ENCODE results near the gene GIPR.
A peak's percentile ranks its signal among the peaks of the same experiment; 100 is the strongest.

Gene GIPR

GRCh38 chr19:45691516-45692186, 23.6 kb downstream of the GIPR start, which contains the start of gene SNRPD2 (continued):
- TF ChIP-seq ZNF513 (tag by site-specific recombination; IDR thresholded peaks at IDR 0.05) (no peak), ZNF518A (tag by site-specific recombination; conservative IDR thresholded peaks at IDR 0.05; ENCODE audit: low read depth) (peak; percentile 62), ZNF121 (tag by site-specific recombination; IDR thresholded peaks at IDR 0.05) (no peak), ZNF768 (tag by site-specific recombination; IDR thresholded peaks at IDR 0.05) (no peak), BCL11B (tag by site-specific recombination; IDR thresholded peaks at IDR 0.05; ENCODE audit: low read depth) (peak; percentile 59; the same call in 1 of the 2 replicates), KLF7 (tag by site-specific recombination; IDR thresholded peaks at IDR 0.05; ENCODE audit: borderline replicate concordance) (no peak; the same call in 1 of the 2 replicates), ZNF626 (tag by site-specific recombination; IDR thresholded peaks at IDR 0.05) (no peak), REPIN1 (tag by site-specific recombination; IDR thresholded peaks at IDR 0.05; ENCODE audit: low read depth) (no peak), KLF10 (tag by site-specific recombination; IDR thresholded peaks at IDR 0.05) (no peak), ZBTB17 (tag by site-specific recombination; IDR thresholded peaks at IDR 0.05) (peak; percentile 80), ZNF391 (tag by site-specific recombination; IDR thresholded peaks at IDR 0.05; ENCODE audit: borderline replicate concordance, low read depth) (peak; percentile 91; the same call in 1 of the 2 replicates), ZSCAN16 (tag by site-specific recombination; IDR thresholded peaks at IDR 0.05) (no peak), ZBTB49 (tag by site-specific recombination; IDR thresholded peaks at IDR 0.05; ENCODE audit: low read depth) (no peak), IKZF3 (tag by site-specific recombination; IDR thresholded peaks at IDR 0.05) (no peak), ZBTB26 (tag by site-specific recombination; optimal IDR thresholded peaks at IDR 0.05) (peak; percentile 27), ZFP37 (tag by site-specific recombination; IDR thresholded peaks at IDR 0.05) (peak; percentile 67; the same call in 1 of the 2 replicates), ZNF623 (tag by site-specific recombination; IDR thresholded peaks at IDR 0.05) (0 out of 2 replicates have a peak, but pooled peaks have one; percentile 7), ZNF624 (tag by site-specific recombination; IDR thresholded peaks at IDR 0.05) (no peak), ZNF76 (tag by site-specific recombination; IDR thresholded peaks at IDR 0.05; ENCODE audit: borderline replicate concordance, low read depth) (peak; percentile 56; the same call in 1 of the 2 replicates), ZNF114 (tag by site-specific recombination; IDR thresholded peaks at IDR 0.05) (no peak), ZBTB6 (tag by site-specific recombination; IDR thresholded peaks at IDR 0.05) (no peak), ZNF560 (tag by site-specific recombination; IDR thresholded peaks at IDR 0.05; ENCODE audit: borderline replicate concordance) (no peak), ZIC2 (tag by site-specific recombination; IDR thresholded peaks at IDR 0.05) (no peak), KLF17 (tag by site-specific recombination; IDR thresholded peaks at IDR 0.05) (peak; percentile 77; the same call in 1 of the 2 replicates), HOXD13 (CRISPR knock-in tag; IDR thresholded peaks at IDR 0.05; ENCODE audit: borderline replicate concordance) (no peak; the same call in 1 of the 2 replicates), ZNF433 (tag by site-specific recombination; IDR thresholded peaks at IDR 0.05; ENCODE audit: low read depth) (no peak)
